ENCODE data around the gene ATP11C. TPM values are rescaled to one million over a fixed set of nuclear protein-coding genes. Genes with fewer than 3 reads are reported as not detected.

The ATP11C gene
- total and polyA plus RNA-seq, 9 of the 15 experiments (the other 6 are each of a cell fraction or from before 2014, with no cell fraction given) = 18.2 to 42.2 (median 29.4) TPM

DNA sequence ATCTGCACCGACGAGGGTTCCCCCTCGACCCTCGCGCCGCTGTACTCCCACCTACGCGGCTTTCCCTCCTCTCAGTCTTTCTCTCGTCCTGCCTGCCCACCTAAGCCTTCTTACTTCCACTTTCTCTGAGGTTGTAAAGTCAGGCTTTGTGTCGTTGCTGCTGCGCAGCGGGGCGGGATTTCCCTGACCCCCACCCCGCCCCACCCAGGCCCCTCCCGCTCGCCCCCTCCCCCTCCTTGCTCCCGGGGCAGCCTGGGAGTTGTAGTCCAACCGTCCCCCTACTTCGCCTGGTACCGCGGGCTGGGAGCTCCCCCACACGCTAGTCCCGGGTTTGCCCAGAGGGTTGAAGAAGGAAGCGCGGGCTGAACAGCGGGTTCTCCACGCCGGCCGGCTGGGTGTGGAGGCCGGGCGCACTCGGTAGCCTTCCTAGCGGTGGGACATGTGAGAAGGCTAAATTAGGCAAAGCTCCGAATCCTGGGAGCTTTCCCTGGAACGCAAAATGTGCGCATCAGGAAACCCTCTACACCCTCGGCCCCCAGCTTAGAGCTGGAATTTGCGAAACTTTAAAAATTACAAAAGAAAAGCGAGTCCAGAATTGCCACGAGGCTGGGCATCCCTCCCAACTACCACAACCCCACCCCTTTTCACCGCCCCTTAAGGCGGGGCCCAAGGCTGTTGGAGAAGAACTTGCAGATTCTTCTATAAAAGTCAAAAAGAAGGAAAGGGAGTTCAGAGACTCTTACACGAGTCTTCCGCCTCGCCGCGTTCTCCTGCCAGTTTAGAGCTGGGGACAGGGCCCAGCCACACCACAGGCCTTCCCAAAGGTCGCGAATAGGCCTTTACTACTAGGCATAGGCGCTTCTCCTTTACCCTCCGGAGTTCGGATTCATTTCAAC is at the start of gene ATP11C (continued):
- TF ChIP-seq, protein P1, sequence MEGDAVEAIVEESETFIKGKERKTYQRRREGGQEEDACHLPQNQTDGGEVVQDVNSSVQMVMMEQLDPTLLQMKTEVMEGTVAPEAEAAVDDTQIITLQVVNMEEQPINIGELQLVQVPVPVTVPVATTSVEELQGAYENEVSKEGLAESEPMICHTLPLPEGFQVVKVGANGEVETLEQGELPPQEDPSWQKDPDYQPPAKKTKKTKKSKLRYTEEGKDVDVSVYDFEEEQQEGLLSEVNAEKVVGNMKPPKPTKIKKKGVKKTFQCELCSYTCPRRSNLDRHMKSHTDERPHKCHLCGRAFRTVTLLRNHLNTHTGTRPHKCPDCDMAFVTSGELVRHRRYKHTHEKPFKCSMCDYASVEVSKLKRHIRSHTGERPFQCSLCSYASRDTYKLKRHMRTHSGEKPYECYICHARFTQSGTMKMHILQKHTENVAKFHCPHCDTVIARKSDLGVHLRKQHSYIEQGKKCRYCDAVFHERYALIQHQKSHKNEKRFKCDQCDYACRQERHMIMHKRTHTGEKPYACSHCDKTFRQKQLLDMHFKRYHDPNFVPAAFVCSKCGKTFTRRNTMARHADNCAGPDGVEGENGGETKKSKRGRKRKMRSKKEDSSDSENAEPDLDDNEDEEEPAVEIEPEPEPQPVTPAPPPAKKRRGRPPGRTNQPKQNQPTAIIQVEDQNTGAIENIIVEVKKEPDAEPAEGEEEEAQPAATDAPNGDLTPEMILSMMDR (IDR thresholded peaks at IDR 0.05 in 2 of 3, conservative IDR thresholded peaks at IDR 0.05 in 1 of 3; ENCODE audit: insufficient read depth in 2 of 3, low read depth in 1 of 3, low read length in 3 of 3) = peak in 2 of 3 experiments; percentile 18 to 28; a peak in 1 of 6 replicates
- TF ChIP-seq MYNN (IDR thresholded peaks at IDR 0.05) (peak; percentile 95), MYNN (CRISPR knock-in tag; IDR thresholded peaks at IDR 0.05) (no peak), PML (IDR thresholded peaks at IDR 0.05; ENCODE audit: low read length) (peak; percentile 32; the same call in 1 of the 2 replicates), MEF2D (tag; conservative IDR thresholded peaks at IDR 0.05; ENCODE audit: low read depth) (no peak), POLR2G (IDR thresholded peaks at IDR 0.05; ENCODE audit: low read depth, low read length) (peak; percentile 11), EP400 (IDR thresholded peaks at IDR 0.05) (peak; percentile 84), RFX5 (IDR thresholded peaks at IDR 0.05; ENCODE audit: low read depth, low read length) (no peak), ZNF212 (CRISPR knock-in tag; IDR thresholded peaks at IDR 0.05) (no peak), ZNF79 (CRISPR knock-in tag; IDR thresholded peaks at IDR 0.05; ENCODE audit: low read depth) (no peak), ZNF586 (CRISPR knock-in tag; conservative IDR thresholded peaks at IDR 0.05) (no peak)
- TF ChIP-seq, protein P2, sequence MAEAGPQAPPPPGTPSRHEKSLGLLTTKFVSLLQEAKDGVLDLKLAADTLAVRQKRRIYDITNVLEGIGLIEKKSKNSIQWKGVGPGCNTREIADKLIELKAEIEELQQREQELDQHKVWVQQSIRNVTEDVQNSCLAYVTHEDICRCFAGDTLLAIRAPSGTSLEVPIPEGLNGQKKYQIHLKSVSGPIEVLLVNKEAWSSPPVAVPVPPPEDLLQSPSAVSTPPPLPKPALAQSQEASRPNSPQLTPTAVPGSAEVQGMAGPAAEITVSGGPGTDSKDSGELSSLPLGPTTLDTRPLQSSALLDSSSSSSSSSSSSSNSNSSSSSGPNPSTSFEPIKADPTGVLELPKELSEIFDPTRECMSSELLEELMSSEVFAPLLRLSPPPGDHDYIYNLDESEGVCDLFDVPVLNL (CRISPR knock-in tag; IDR thresholded peaks at IDR 0.05; ENCODE audit: low read depth) = no peak
- TF ChIP-seq, protein P3, sequence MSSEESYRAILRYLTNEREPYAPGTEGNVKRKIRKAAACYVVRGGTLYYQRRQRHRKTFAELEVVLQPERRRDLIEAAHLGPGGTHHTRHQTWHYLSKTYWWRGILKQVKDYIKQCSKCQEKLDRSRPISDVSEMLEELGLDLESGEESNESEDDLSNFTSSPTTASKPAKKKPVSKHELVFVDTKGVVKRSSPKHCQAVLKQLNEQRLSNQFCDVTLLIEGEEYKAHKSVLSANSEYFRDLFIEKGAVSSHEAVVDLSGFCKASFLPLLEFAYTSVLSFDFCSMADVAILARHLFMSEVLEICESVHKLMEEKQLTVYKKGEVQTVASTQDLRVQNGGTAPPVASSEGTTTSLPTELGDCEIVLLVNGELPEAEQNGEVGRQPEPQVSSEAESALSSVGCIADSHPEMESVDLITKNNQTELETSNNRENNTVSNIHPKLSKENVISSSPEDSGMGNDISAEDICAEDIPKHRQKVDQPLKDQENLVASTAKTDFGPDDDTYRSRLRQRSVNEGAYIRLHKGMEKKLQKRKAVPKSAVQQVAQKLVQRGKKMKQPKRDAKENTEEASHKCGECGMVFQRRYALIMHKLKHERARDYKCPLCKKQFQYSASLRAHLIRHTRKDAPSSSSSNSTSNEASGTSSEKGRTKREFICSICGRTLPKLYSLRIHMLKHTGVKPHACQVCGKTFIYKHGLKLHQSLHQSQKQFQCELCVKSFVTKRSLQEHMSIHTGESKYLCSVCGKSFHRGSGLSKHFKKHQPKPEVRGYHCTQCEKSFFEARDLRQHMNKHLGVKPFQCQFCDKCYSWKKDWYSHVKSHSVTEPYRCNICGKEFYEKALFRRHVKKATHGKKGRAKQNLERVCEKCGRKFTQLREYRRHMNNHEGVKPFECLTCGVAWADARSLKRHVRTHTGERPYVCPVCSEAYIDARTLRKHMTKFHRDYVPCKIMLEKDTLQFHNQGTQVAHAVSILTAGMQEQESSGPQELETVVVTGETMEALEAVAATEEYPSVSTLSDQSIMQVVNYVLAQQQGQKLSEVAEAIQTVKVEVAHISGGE (CRISPR knock-in tag; IDR thresholded peaks at IDR 0.05) = peak in 1 of 3 experiments; percentile 16; a peak in 1 of 6 replicates
- TF ChIP-seq, protein P4, sequence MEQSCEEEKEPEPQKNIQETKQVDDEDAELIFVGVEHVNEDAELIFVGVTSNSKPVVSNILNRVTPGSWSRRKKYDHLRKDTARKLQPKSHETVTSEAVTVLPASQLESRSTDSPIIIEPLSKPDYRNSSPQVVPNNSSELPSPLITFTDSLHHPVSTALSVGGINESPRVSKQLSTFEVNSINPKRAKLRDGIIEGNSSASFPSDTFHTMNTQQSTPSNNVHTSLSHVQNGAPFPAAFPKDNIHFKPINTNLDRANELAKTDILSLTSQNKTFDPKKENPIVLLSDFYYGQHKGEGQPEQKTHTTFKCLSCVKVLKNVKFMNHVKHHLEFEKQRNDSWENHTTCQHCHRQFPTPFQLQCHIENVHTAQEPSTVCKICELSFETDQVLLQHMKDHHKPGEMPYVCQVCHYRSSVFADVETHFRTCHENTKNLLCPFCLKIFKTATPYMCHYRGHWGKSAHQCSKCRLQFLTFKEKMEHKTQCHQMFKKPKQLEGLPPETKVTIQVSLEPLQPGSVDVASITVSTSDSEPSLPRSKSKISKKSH (CRISPR knock-in tag; IDR thresholded peaks at IDR 0.05) = no peak

All from K562 (cell line).